Stimulated activated CD8-positive, alpha-beta memory T cell treated with anti-CD3 and anti-CD28 coated beads, Interleukin-15, amount 100 ng/mL, for 48 hours (primary cell): Measurements from ENCODE around the gene PSG7.
"Not testable (repeated sequence)": the region's sequence is repeated elsewhere in the genome, so short reads cannot be mapped to it uniquely, and the experiment has no call there.

ENCODE experiments used
- DNase-seq, 2 donors: peaks; one replicate each; pipeline ENCODE4 v3.0.0-alpha.2; 2020; ENCODE audit warnings: low read depth in 2 of 2

PSG7 gene

DNA sequence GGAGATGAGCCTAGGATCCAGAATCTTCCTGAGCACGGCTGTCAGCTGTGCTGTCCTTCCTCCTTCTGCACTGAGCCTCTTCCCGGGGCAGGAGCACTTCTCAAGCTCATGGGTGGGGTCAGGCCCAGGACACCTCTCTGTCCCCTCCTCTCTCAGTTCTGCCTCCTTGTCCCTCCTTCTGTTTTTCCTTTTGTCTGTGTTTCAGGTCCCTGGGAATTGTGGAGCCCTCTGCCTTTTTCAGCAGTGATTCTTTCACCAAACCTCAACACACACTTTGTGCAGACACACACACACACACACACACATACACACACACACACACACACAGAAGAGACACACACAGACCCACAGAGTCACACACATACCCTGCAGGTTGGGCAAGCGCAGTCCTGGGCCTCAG lies at the start of gene PSG7:
Gene PSG7, minus strand, starts transcription at position 101 of the 400 bp plus-strand sequence. CDS start 131 bp downstream, outside the sequence.
- not testable (repeated sequence) for DNase-seq

DNA sequence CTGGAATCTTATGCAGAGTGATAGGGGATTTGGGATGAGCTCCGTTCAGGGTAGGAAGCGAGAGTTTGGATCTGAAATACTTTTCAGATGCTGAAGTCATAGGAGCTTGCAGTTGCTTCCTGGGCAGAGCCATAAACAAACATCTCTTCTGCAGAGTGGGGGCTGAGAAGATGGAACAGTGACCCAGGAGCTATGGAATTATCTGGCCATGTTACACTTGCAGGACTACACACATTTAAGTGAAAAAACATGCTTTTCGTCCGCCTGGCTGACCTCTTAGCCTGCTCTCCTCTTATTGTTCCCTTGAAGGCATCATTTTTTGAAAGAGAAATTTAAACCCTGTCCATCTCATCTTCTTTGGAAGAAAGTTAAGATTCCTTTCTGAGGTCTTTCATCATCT lies 48.6 kb upstream of the PSG7 start:
- no peak for DNase-seq

DNA sequence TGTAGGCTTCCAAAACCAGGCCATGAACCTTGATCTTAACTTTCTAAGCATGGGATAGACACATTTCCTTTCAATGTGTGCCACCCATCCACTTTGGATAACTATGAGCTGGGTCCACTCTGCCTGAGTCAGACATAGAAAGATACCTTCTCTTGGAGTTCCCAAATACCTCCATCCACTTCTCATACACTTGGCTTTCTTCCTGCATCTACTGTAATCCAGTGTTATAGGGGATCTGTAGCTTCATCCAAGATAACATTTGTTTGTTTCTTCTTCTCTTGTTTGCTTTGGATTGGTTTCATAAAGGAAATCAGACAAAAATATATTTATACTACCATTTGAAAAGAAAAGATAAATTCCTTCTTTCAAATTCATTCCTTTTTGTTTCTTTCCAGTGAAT lies 45.1 kb upstream of the PSG7 start:
- DNase-seq = not testable (repeated sequence)

DNA sequence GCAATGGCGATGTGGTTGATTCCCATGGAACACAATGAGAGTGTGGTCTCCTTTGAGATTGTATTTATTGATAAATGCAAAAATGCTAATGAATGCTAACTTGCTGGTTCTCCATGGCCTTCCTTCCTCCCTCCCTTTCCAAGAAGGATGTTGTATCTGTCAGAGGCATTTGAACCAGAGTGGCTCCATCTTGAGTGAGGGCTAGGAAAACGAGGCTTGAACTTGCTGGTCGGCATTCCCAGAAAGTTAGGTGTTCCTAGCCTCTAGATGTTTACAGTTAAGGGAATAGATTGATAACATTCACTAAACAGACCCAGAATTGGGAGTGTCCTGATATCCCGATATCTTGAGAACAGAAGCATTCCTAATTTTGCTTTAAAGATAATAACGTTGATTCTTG lies 34.4 kb upstream of the PSG7 start:
- not testable (repeated sequence) for DNase-seq

DNA sequence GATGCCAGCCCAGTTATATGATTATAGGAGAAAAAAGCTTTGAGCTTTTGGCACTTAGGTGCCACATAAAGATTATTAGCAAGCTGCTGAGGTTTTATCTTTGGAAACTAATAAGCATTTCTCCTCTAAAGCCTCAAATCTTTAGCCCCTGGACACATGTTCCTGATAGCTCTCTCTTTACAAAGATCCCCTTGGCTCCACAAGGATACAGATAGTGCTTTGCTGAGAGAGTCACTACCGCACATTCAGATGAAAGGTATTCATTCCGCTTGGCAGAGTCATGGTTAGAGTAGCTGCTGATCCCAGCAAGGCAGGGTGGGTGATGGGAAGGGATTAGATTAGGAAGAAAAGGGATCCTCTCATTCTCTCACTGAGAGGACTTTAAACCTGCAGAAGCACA lies 28.2 kb upstream of the PSG7 start:
- DNase-seq = no peak

DNA sequence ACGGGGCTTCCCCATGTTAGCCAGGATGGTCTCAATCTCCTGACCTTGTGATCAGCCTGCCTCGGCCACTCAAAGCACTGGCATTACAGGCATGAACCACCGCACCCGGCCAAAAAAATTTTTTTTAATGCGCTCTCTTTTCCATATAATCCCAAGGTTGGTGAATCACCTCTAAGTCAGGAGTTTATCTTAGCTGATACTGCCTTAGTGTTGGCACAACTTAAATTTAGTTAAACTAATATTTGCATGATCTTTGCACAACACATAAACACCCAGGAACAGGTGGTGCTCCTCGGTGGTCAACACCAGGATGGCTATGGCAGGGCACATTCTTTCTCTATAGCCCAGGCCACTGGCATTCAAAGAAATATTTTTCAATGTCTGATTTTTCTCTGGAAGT lies 24.1 kb upstream of the PSG7 start:
- no peak for DNase-seq

DNA sequence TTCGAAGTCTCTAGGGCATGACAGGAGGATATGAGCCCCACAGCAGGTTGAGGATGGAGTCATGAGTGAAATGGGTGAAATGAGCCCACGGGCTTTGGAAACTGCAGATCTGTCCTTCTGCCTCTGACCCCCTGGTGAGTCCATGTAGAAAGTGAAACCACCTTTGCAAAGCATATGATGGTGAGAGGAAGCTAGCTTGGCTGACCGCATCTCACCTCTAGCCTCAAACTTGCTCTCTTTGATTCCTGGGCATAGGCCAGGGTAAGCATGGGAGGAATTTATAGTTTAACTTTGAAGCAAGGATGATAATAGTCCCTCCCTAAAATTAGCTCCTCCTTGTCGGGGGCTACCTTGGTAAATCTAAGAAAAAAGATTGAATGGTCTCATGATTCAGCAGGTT lies 15.1 kb upstream of the PSG7 start:
- DNase-seq = not testable (repeated sequence)

DNA sequence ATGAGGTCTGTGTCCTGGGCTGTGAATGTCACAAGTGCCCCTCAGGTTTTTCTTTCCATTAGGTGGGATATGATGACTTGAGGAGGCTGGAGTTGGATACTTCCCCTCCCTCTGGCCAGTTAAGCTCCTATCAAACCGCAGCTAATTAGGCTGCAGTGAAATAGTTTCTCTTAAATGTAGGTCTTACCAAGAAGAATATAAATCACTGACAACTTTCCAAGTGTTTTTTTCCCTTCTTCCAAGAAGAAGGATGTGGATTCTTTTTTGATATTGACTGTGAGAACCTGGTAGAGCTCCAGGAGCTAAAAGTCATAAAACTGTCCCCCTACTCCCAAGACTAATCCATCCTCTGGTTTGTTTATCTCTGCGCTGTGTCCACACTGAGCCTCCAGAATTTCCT lies 14.5 kb upstream of the PSG7 start:
- not testable (repeated sequence) for DNase-seq

DNA sequence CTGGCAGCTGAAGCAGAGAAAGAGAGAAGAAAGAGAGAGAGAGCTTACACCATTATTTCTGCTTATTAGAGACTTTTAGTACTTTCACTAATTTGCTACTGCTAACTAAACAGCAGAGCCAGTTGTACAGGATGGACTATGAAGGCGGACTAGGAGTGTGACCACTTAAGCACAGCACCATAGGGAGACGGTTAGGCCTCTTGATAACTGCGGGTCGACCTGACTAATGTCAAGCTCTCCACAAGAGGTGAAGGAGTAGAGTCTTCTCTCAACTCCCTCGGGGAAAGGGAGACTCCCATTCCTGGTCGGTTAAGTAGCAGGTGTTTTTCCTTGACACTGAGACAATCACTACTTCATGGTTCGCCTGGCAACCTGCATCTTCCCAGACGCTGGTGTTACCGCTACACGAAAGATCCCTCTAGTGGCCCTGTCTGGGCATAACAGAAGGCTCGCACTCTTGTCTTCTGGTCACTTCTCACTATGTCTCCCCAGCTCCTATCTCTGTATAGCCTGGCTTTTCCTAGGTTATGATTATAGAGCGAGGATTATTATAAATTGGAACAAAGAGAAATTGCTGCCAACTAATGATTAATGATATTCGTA lies 5.3 kb upstream of the PSG7 start:
- no peak for DNase-seq

DNA sequence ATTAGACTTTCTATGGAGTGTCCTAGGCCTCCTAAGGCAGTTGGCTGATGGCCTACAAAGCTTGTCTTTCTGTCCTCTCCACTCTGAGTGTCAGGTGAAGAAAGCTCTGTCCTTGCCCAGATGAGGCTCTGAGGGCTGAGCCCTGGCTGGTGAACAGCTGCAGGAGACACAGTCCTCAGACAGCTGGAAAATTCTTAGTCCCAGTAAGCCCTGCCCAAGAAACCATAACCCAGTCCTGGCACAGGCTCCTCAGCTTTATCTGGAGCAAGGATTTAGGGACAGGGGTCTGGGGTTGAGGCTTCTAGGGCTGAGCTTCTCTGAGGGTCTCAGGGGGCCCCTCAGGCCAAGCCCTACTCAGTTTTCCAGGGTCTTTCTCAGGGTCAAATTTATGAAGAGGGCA lies 2.3 kb downstream of the PSG7 start:
- not testable (repeated sequence) for DNase-seq

DNA sequence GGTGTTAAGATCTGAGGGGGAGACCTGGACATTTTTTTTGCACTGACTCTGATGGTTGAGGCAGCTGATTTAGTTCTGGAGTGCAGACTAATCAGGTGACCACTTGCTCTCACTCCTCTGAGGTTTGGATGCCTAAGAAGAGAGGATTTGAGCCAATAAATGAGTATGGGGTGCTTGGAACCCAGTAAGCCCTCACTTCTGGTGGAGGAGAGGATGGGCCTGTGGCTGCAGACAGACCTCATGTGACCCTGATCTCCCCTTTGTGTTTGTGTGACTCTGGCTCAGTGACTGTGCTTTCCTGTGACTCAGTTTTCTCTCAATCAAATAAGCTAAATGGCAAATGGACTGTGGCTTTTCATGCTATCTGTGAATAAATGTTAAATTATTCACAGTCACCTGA lies 2.8 kb downstream of the PSG7 start:
- not testable (repeated sequence) for DNase-seq

DNA sequence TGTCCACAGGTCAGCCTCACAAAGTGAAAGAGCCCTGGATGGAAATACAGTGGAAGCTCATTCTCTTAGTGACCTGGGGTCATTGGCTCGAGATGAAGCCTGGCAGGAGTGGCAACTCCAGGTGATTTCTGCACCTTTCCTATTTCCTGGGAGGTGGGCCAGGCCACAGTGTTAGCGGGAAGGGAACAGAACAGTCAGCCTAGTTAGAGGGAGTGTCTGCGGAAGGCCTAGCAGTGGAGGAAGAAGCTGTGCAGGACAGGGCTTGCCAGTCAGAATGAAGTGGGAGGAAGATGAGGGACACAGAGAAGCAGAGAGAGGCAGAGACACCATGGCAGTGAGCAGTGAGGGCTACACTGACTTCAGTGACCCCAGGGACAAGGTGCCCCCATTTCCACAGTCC lies 3.6 kb downstream of the PSG7 start:
- DNase-seq = not testable (repeated sequence)

DNA sequence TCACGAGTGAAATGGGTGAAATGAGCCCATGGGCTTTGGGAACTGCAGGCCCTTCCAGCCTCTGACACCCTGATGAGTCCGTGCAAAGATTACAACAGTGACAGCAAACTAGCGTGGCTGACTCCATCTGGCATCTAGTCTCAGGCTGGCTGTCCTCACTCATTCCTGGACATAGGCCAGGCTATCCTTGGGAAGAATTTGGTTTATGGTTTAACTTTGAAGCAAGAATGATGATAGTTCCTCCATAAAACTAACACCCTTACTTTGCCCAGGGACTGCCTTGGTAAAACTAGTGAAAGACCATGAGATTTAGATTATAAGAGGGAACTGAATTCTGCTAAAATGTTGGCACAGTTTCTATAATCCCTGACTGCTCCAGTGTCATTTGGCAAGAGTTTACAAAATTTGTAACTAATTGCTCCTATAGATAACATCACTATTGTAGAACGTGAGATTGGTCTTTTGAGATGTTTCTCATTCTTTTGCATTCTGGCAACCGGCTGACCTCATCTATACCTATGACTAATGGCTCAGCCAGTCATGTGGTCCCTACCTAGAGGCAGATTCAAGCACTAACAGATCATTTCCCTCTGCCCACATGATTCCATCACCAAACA lies 4.4 kb downstream of the PSG7 start:
- DNase-seq = not testable (repeated sequence)

DNA sequence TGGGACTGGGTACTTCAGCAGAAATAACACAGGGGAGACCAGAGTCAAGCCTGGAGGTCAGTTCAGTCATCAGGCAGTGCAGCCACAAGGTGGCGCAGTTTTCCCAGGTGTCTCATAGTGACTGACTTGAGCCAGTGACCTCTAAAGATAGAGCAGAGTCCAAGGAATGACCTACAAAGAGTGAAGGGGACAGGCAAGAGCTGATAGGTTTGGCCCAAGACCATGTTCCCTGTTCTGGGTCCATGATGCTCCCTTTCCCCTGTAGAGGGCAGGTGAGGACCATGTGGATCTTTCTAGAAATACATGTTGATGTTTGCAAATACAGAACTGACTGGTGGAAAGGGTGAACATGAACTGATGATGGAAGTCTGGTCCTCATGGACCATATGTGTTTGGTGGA lies 6.8 kb downstream of the PSG7 start:
- peak in 1 of 2 donors; percentile 4 for DNase-seq

DNA sequence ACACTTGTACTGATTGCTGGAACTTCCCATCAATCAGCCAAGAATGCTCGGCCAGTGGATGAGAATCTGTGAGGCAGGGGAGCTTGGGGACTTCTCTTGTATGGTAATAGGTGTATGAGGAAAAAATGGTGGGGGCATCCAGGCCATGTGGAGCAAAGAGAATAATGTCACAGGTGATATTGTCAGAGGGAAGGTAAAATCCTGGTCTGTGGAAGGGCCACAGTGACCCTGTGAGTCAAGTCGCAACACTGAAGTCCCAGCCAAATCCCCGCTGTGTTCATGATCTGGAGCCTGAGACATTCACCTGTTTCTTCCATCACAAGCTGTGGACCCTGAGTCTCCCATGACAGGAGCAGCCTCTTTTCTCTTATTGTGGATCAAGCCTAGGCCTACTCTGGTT lies 8.1 kb downstream of the PSG7 start:
- DNase-seq = no peak

DNA sequence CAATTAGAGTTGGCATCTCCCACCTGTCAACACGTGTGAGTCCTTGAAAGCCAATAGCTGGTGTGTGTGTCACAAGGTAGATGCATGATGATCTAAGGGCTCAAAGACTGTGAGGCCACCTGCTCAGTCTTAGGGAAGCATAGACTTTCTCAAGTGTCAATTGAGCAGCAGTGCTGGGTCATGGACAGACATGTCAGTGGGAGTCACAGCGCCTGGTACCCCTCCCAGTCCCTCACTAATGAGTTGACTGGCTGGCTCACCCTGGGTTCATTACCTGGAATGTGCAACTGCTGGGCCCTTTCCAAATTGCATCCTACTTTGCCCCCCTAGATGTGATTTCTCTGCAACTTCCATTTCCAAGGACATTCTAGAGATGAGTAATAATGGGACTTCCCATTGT lies 10.2 kb downstream of the PSG7 start:
- no peak for DNase-seq

DNA sequence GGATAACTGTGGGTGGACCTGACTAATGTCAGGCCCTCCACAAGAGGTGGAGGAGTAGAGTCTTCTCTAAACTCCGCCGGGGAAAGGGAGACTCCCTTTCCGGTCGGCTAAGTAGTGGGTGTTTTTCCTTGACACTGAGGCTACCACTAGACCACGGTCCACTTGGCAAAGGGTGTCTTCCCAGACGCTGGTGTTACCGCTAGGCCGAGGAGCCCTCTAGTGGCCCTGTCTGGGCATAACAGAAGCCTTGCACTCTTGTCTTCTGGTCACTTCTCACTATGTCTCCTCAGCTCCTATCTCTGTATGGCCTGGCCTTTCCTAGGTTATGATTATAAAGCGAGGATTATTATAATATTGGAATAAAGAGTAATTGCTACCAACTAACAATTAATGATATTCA lies 13.9 kb downstream of the PSG7 start:
- DNase-seq = not testable (repeated sequence)

DNA sequence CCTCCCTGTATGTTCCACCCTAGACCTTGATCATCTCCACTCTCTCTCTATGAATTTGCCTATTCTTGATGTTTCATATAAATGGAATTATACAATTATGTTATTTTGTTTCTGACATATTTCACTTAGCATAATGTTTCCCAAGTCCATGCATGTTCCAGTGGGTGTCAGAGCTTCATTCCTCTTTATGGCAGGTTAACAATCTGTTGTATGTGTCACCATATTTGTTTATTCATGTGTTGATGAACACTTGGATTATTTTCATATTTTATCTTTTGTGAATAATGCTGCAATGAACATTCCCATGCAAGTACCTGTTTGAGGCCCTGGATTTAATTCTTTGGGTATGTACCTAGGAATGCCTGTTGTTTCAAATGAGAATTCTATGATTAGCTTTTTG lies 16.0 kb downstream of the PSG7 start:
- not testable (repeated sequence) for DNase-seq

DNA sequence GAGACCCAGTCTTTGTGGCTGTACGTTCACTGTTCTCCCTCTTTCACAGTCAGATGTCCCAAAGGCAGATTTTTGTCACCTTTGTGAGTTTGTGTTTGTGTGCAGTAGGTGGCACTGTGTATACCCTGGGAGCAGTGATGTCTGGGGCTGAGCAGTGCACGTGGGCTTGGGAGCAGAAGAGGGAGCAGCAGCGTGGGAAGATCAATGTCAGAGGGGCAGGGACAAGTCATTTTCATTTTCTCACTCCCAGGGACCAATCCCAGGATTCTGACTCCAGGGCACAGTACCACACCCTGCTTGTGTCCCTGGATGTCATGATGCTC lies 17.3 kb downstream of the PSG7 start:
- no peak for DNase-seq

DNA sequence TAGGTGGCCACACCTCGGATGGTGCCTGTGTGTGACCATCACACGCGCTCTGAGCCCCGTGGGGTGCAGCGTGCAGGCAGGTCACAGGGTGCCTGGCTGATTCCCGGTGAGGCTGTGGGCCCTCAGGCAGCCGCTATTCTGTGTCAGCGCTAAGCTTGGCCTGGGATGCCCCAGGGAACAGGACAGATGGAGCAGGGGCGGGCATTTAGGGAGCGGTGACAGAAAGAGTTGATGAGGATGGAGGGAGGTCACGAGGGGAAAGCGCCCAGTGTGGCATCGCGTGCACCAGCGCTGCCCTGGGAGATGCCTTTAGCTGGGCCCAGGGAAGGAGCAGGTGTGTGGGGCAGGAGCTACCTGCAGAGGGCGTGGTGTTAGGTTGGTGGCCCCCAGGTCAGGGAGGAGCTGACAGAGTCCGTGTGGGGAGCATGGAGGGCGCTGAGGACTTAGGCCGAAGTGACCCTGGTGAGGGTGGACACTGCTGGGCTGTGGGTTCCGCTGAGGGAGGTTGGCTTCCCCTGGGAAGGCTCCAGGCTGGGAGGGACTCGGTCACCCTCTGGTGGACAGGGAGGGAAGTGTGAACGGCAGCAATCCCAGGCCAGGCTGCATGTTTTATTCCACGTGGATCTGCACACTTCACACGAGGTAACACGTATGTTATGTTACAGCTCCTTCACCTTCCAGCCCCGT lies 17.8 kb downstream of the PSG7 start:
- DNase-seq = not testable (repeated sequence)

DNA sequence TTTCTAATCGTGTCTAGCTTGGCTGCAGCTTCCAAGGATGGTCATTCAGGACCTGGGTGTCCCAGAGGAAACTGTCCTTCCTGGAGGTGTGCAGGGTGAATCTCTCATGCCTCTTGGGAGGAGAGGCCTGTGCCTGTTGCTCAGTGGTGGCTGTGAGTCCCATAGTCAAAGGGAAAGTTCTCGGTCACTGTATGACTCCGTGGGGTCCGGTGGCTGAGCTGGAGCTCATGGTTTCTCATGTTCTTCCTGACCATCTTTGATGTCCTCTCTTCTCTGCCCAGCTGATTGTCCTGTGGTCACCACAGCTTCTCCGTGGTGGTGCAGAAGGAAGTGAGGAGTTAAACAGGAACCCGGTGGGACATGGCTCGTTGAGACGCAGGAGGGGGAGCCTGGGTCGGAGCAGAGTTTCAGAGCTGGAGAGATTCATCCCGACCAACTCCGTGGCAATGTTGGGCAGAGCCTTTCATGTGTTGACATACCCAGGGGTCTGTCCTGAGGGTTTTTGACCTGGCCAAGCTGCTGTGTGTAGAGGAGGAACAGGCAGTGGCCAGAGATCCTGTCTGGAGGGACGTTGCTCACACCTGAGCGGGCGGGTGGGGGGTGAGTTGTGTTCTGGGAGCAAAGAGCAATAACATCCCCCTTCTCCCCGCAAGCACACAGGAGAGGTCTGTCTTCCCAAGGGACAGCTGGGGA lies 18.5 kb downstream of the PSG7 start:
- DNase-seq = not testable (repeated sequence)

DNA sequence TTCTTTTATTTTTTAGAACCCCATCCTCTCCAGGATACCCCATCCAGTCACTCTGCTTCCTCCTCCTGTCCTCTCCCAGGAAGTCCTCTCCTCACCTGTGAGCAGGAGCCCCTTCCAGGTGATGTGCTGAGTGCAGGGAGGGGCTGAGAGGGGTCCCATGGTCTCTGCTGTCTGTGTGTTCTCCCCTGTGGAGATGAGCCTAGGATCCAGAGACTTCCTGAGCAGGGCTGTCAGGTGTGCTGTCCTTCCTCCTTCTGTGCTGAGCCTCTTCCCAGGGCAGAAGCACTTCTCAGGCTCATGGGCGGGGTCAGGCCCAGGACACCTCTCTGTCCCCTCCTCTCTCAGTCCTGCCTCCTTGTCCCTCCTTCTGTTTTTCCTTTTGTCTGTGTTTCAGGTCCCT lies 19.4 kb downstream of the PSG7 start, which contains the start of gene PSG6:
Gene PSG6, minus strand, starts transcription at position 261 of the 400 bp plus-strand sequence. Its CDS starts 102 bp downstream, at position 159.
- not testable (repeated sequence) for DNase-seq

DNA sequence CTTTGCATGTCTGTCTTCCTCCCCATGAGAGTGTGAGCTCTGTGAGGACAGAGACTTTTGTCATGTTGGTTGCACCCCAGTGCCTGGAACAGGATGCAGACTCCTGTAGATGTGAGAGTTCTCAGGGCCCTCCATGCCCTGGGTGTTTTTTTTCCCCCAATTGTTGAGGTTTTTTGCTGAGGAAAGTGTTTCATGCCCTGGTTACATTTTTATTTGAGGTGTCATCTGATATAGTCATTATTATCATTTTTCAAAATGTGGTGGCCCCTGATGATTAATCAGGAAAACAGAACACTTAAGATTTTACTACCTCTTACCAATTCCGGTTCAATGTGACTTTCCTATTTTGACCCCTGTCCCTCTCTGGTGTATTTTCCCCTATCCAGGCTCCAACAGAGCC lies 20.1 kb downstream of the PSG7 start:
- DNase-seq = not testable (repeated sequence)
